NCI-H446 treated with DMSO at 0.1 percent for 48 hours (cell line): Measurements from ENCODE around the gene CEP97.

ENCODE experiments used
- DNase-seq: peaks from one replicate; lab custom pipeline; 2025; lab: John Stamatoyannopoulos, UW

CEP97 gene

DNA sequence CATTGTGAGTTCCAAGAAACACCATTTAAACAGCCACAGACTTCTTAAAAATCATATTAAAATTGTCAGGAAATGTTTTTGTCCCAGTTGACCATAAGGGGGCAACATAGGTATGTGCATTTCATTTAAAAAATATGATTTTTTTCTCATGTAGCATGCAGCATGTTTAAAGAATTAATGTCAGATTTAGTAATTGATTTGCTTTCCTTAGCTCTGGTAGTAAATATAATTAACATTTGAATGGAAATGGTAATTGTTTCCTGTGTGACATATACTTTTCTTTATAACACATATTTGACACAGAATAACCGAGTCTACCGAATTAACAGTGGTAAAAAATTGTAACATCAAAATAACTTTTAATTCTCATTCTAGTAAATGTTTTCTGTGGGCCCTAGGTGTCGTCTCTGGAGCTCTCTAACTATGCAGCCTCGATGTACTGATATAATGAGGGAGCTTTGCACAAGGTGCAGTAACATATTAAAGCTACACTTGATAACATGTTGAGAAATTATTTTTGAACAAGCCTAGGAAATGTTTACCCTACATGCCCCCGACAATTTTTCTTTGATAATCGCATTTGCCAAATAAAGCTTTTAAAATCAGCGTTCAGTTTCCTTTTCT lies 89.5 kb downstream of the CEP97 start:
- no peak for DNase-seq

GRCh38 chr3:101814835-101815234 lies 90.4 kb downstream of the CEP97 start:
- no peak for DNase-seq

DNA sequence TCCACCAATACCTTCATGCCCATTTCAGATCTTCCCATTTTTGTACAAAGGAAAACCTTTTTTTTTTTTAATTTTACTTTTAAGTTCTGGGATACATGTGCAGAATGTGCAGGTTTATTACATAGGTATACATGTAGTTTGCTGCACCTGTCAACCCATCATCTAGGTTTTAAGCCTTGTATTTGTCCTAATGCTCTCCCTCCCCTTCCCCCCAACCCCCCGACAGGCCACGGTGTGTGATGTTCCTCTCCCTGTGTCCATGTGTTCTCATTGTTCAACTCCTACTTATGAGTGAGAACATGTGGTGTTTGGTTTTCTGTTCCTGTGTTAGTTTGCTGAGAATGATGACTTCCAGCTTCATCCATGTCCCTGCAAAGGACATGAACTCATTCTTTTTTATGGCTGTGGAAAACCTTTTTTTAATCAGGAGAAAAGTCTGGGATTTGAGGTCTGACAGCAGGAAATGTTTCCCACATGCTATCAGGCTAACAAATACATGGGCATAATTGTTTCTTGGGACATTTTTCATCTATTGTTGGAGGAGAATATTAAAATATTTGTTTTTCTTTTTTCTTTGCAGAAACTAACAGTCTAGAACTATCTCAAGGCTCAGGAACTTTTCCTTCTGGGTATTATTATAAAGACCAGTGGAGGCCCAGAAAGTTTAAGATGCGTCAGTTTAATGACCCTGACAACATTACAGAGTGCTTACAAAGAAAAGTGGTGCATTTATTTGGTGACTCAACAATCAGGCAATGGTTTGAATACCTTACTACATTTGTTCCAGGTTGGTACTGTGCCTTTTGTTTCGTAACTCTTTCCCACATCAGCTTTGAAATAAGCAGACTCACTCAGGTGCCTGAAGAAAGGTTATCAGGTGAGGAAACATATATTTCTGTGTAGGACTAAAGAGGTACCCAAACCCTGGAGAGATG lies 92.1 kb downstream of the CEP97 start:
- DNase-seq, result no peak

DNA sequence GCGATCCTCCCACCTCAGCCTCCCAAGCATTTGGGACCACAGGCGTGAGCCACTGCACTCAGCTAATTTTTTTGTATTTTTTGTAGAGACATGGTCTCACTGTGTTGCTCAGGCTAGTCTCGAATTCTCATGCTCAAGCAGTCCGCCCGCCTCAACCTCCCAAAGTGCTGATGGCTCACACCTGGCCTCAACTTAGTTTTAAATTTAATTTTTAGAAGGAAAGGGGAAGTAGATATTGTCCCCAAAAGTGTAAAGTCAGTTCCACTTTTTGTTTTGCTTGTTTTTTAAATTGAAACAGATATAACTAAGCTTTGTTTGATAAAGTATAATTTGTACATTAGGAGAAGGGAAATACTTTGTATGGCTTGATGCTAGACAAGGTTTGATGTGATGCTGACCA lies 93.6 kb downstream of the CEP97 start:
- DNase-seq, result no peak

GRCh38 chr3:101819649-101820206 lies 95.3 kb downstream of the CEP97 start:
- DNase-seq, result no peak
